Sigmoid colon (tissue), 7 donors: ENCODE measurements around the gene TCEANC2. TPM values are rescaled to one million over a fixed set of nuclear protein-coding genes. Genes with fewer than 3 reads are reported as not detected.

Source experiments
- DNase-seq: peaks from one replicate; pipeline ENCODE4 v3.0.0-alpha.2; 2019
- H3K27ac ChIP-seq, 4 donors: fragments of 200-600 bp; sonication (generic); one replicate each; pipeline ENCODE4 v1.5.1; 2016 to 2019; ENCODE audit warnings: mild to moderate bottlenecking in 1 of 4
- H3K27me3 ChIP-seq, 3 donors: fragments of 200-600 bp; sonication (generic); one replicate each; pipeline ENCODE4 v1.5.1; 2019; ENCODE audit warnings: mild to moderate bottlenecking in 1 of 3
- H3K36me3 ChIP-seq, 4 donors: fragments of 200-600 bp; sonication (generic); one replicate each; pipeline ENCODE4 v1.5.1; 2016 to 2019
- H3K4me1 ChIP-seq, 4 donors: fragments of 200-600 bp; sonication (generic); one replicate each; pipeline ENCODE4 v1.5.1; 2017 to 2019
- H3K4me3 ChIP-seq, 4 donors: fragments of 200-600 bp; sonication (generic); one replicate each; pipeline ENCODE4 v1.5.1; 2017 to 2019; ENCODE audit warnings: mild to moderate bottlenecking in 2 of 4, moderate library complexity in 1 of 4
- H3K9me3 ChIP-seq, 4 donors: fragments of 200-600 bp in 3 of 4; sonication (generic) in 3 of 4; one replicate each; pipeline versions ENCODE4 v1.5.1 to v1.6.1; 2013 to 2019
- CTCF ChIP-seq, 4 experiments: fragments of 450-650 bp in 3 of 4; fragments of 200-600 bp in 1 of 4; IDR thresholded peaks; one replicate each; pipeline ENCODE4 v1.5.1; 2016 to 2019; ENCODE audit warnings: antibody characterized with exemption in 4 of 4, mild to moderate bottlenecking in 3 of 4, moderate library complexity in 2 of 4
- EP300 ChIP-seq, 4 donors: sonication (generic); formaldehyde crosslinking; IDR thresholded peaks; one replicate each; pipeline ENCODE4 v1.6.1; 2017; ENCODE audit warnings: antibody characterized with exemption in 4 of 4
- POLR2A ChIP-seq, 2 donors: fragments of 450-650 bp; IDR thresholded peaks; one replicate each; pipeline ENCODE4 v1.6.1; 2016; ENCODE audit warnings: antibody characterized with exemption in 2 of 2, mild to moderate bottlenecking in 2 of 2, moderate library complexity in 2 of 2
- POLR2AphosphoS5 ChIP-seq, 4 donors: sonication (generic); formaldehyde crosslinking; IDR thresholded peaks; one replicate each; pipeline ENCODE4 v1.6.1; 2017; ENCODE audit warnings: antibody characterized with exemption in 4 of 4
- WGBS, 2 donors: extraction: QIAGEN DNeasy Blood & Tissue Kit; methylation state at CpG; one replicate each; pipeline ENCODE4 v1.1.7; 2013; 5-methylcytosine and 5-hydroxymethylcytosine counted together
- intact Hi-C: fragments of 100-400 bp; cut with DNase I; formaldehyde crosslinking; loops from one replicate; pipeline ENCODE4 v1.15.1; 2023
- polyA plus RNA-seq, 3 donors: library from polyadenylated mRNA; stranded (reverse); fragments of 200-250 nt; gene quantifications; one replicate each; pipeline ENCODE4 v1.2.3, GENCODE V29; 2013
- total RNA-seq, 4 donors: library from RNA; depleted of rRNA; stranded (reverse); fragments of >200 nt; gene quantifications; one replicate each; pipeline ENCODE4 v1.1.0, GENCODE V29; 2016
- donor health status: healthy with polysubstance abuse.
- donor health status: Bipolar disorder and iron deficiency.
- donor health status: healthy.

Gene TCEANC2
- total and polyA plus RNA-seq, 7 donors: 1.8 to 6.9 (median 6.1) TPM

GRCh38 chr1:54129858-54130257 lies 76.5 kb downstream of the TCEANC2 start:
- Histone ChIP-seq H3K4me3 (no peak overlapping the region), H3K9me3 (no peaks in the 10 kb centered on the region), H3K27me3 (no peaks in the 10 kb centered on the region), H3K4me1 (no peaks in the 10 kb centered on the region), H3K27ac (no peak overlapping the region), H3K36me3 (no peaks in the 10 kb centered on the region)
- DNase-seq: no peak
- TF ChIP-seq CTCF (IDR thresholded peaks at IDR 0.05) (no peak), EP300 (IDR thresholded peaks at IDR 0.05) (no peak), POLR2AphosphoS5 (IDR thresholded peaks at IDR 0.05) (no peak)
- intact Hi-C loops: loop anchor here (10.0 kb wide), 1 partner anchor 135 kb away; no protein-coding TSS in a partner anchor
- 86 to 88% methylated on average over 2 of the region's 2 CpGs for WGBS, 2 donors

- no peak for TF ChIP-seq CTCF (IDR thresholded peaks at IDR 0.05)
- no peak overlapping the region for H3K4me3 ChIP-seq
- H3K9me3 ChIP-seq: no peaks in the 10 kb centered on the region
- WGBS, 2 donors: 92 to 93% methylated on average over 2 of the region's 2 CpGs
- no peak overlapping the region for H3K27ac ChIP-seq
- intact Hi-C loops: no loop called here
- no peaks in the 10 kb centered on the region for H3K36me3 ChIP-seq
- no peaks in the 10 kb centered on the region for H3K27me3 ChIP-seq
- no peak for DNase-seq
- no peaks in the 10 kb centered on the region for H3K4me1 ChIP-seq
These were observed 78.0 kb downstream of the TCEANC2 start for GRCh38 chr1:54131419-54131818.

DNA sequence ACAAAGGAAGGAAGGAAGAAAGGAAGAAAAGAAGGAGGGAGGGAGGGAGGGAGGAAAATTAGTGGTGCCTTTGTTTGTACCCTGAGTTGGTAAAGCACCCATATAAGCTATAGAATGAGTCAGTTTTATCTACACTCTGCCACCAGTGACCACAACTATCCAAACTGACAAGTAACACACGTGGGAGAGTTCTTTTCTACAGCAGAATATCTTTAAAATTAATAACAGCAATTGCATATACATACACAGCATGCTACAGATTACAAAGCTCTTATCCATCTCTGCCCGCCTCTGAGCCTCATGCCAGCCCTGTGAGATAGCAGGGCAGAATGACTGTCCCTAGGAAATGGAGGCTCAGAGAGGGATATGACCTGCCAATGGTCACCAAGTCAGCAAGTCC lies 79.1 kb downstream of the TCEANC2 start:
- Histone ChIP-seq H3K36me3 (no peaks in the 10 kb centered on the region), H3K9me3 (no peaks in the 10 kb centered on the region), H3K4me3 (no peak overlapping the region), H3K27ac (no peak overlapping the region), H3K4me1 (no peaks in the 10 kb centered on the region), H3K27me3 (no peaks in the 10 kb centered on the region)
- WGBS, 2 donors: 61 to 63% methylated on average over 2 of the region's 2 CpGs
- DNase-seq: no peak
- TF ChIP-seq CTCF (IDR thresholded peaks at IDR 0.05) (no peak), EP300 (IDR thresholded peaks at IDR 0.05) (no peak), POLR2AphosphoS5 (IDR thresholded peaks at IDR 0.05) (no peak), POLR2A (IDR thresholded peaks at IDR 0.05) (no peak)
- intact Hi-C loops: no loop called here

DNA sequence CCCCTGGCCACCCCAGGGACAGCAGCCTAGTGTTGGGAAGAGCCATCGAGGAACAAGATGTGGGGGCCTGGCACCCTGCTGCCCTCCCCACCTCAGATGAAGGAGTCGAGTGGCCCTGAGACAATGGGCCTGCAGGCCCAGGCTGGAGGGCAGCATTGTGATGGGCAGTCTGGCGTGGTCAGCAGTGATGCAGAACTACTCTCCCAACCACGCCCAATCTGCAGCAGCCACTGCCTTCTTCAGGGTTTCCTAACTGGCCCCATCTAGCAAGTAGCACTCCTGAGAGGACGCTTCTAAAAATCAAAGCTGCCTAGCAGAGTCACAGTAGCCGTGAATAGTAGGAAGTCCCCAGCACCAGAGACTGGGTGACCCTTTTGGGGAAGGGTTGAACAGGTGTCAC lies 80.9 kb downstream of the TCEANC2 start:
- no peak overlapping the region for H3K27ac ChIP-seq
- no peaks in the 10 kb centered on the region for H3K9me3 ChIP-seq
- no peak for DNase-seq
- no peaks in the 10 kb centered on the region for H3K4me1 ChIP-seq
- no peaks in the 10 kb centered on the region for H3K27me3 ChIP-seq
- 88 to 93% methylated on average over 6 of the region's 6 CpGs for WGBS, 2 donors
- no peaks in the 10 kb centered on the region for H3K36me3 ChIP-seq
- no peak overlapping the region for H3K4me3 ChIP-seq
- no peak for TF ChIP-seq POLR2AphosphoS5 (IDR thresholded peaks at IDR 0.05)
- no peak for TF ChIP-seq CTCF (IDR thresholded peaks at IDR 0.05)
- TF ChIP-seq EP300 (IDR thresholded peaks at IDR 0.05): no peak
- no peak for TF ChIP-seq POLR2A (IDR thresholded peaks at IDR 0.05)
- intact Hi-C loops: no loop called here

DNA sequence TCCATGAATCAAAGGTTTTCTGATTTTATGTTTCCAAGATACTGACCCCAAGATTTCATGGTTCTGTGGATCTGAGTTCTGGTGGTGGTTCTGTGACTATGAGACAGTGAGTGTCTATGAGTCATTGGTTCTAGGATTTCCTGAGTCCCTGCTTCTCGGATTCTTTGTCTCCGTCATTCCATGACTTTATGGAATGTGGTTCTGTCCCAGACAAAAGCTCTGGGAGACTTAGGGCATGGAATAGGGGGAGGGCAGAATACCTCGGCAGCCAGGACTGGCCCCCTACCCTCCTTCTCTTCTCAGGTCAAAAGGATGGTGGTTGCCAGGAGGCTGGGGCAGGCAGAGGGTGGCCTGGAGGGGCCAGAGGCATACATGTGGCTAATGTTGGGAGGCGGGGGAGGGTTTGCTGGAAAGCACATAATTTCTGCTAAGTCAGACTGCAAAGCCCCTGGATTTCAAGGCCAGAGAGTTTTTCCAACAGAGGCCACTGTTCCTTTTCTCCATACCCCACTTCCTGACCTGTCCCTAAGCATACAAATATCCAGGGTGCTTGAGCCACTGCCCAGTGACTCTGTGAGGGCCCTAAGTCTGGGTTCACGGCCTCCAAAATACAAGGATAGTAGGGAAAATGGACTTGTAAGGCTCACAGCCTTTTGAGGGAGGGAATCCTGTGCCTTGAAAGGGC lies 82.2 kb downstream of the TCEANC2 start:
- no peak for DNase-seq
- Histone ChIP-seq H3K27me3 (no peaks in the 10 kb centered on the region), H3K36me3 (no peaks in the 10 kb centered on the region), H3K9me3 (no peaks in the 10 kb centered on the region), H3K4me3 (no peak overlapping the region), H3K4me1 (no peaks in the 10 kb centered on the region), H3K27ac (no peak overlapping the region)
- TF ChIP-seq EP300 (IDR thresholded peaks at IDR 0.05) (no peak), CTCF (IDR thresholded peaks at IDR 0.05) (no peak), POLR2AphosphoS5 (IDR thresholded peaks at IDR 0.05) (no peak), POLR2A (IDR thresholded peaks at IDR 0.05) (no peak)
- 74 to 85% methylated on average over 5 of the region's 5 CpGs for WGBS, 2 donors
- intact Hi-C loops: no loop called here
